Inferior parietal cortex (tissue), 1 donor: ENCODE results near the gene NUP85.
A peak's percentile ranks its signal among the peaks of the same experiment; 100 is the strongest.
"Not testable (repeated sequence)": the region's sequence is repeated elsewhere in the genome, so short reads cannot be mapped to it uniquely, and the experiment has no call there.

ENCODE experiments used
- DNase-seq: peaks from one replicate; pipeline ENCODE4 v3.0.0-alpha.2; 2016; ENCODE audit errors: extremely low spot score

Gene NUP85

DNA sequence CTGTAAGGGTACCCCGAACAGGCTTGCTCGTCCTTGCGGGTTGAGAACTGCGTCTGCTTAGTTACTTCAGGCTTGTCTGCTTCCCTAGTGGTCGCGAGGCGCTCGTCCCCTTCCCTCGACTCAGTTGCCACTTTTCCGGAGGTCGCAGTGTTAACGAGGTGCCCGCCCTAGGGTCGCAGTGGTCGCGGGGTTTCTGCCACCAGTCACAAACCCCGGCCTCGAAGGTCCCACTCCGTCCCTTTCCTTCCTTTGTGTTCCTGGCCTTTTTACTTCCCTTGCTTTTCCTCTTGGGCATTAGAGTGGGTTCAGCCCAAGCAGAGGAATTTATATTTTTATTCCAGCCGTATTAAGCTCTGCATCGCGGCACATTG, 299 bp downstream of the NUP85 start:
- DNase-seq: no peak

DNA sequence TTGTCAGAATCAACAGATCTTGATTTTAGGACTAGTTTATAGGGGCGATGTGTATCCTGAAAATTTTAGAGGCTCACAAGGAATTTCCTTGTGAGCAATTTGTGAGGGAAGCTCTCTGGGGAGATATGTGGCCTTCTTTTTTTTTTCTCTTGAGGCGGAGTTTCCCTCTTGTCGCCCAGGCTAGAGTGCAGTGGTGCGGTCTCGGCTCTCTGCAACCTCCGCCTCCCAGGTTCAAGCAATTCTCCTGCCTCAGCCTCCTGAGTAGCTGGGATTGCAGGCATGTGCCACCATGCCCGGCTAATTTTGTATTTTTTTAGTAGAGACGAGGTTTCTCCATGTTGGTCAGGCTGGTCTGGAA, 1.6 kb downstream of the NUP85 start:
- not testable (repeated sequence) for DNase-seq

DNA sequence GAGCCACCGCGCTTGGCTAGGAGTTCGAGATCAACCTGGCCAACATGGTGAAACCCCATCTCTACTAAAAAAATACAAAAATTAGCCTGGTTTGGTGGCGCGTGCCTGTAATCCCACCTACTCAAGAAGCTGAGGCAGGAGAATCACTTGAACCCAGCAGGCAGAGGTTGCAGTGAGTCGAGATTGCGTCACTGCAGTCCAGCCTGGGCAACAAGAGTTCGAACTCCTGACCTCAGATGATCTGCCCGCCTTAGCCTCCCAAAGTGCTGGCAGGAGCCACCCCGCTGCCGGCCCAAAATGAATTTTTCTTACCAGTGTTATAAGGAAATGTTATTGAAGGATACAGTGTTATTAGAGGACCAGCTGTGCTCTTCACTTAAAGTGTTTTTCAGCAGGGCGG, 2.3 kb downstream of the NUP85 start:
- DNase-seq: no peak

DNA sequence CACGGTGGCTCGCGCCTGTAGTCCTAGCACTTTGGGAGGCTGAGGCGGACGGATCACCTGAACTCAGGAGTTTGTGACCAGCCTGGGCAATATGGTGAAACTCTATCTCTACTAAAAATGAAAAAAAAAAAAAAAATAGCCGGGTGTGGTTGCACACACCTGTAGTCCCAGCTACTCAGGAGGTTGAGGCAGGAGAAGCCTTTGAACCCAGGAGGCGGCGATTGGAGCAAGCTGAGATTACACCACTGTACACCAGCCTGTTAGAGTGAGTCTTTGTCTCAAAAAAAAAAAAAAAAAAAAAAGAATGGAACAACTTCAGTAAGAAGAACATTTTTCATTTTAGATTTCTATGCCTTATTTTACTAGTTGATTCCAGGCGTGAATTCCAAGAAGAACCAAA, 2.7 kb downstream of the NUP85 start:
- no peak for DNase-seq

DNA sequence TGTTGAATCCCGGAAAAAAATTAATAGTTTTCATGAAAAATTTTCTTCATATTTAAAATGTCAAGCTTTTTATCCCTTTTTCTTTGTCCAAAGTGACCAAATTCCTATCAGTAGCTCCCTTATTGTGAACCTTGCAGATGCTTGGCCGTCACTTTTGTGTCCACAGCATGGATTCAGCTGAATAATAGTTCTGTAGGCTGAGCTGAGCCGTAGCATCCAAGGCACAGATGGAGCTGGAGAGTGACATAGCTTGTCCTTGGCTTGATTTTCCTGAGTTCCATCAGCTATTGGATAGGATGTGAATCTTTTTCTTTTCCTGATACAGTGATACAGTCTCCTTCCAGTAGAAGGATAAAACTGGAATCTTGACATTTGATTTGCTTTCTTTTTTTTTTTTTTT, 3.6 kb downstream of the NUP85 start:
- DNase-seq: no peak

DNA sequence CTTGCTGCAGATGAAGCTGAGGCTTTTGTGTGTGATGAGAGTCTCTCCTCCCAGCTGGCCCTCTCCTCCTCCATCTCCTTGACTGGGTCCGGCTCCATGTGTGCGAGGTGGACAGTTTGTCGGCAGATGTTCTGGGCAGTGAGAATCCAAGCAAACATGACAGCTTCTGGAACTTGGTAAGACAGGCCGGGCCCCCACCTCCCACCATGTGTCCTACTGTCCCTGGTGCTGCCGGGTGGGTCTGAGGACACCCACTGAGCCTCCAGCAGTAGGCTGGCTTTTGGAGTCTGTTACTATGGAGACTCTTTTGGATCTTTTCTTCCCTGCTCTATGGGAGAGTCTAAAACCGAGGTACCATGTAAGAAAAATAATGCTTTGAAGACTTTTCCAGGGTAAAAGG, 12.7 kb downstream of the NUP85 start:
- DNase-seq: no peak

DNA sequence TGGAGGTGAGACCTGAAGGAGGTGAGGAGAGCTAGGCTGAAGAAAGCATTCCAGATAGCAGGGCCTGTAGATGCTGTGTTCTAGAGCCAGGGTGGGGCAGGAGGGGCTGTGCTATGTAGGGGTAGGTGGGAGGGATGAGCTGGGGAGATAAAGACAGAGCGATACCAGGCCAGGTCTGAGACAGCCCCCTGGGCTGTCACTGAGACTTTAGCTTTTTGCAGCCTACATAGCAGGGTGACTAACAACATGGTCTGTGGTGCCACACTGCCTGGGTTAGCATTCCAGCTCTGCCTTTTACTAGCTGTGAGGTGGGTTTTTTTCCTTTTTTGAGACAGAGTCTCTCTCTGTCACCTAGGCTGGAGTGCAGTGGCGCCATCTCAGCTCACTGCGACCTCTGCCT, 14.3 kb downstream of the NUP85 start:
- DNase-seq: no peak

DNA sequence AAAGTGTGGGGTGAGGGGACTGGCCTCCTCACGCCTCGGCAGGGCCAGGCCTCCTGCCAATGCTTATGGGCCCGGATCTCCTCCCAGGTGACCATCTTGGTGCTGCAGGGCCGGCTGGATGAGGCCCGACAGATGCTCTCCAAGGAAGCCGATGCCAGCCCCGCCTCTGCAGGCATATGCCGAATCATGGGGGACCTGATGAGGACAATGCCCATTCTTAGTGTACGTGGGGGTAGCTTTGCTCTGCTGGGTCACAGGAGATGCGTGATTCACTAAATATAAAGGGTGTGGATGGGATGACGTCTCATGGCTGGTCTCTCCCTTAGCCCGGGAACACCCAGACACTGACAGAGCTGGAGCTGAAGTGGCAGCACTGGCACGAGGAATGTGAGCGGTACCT, 19.5 kb downstream of the NUP85 start:
- DNase-seq: no peak

DNA sequence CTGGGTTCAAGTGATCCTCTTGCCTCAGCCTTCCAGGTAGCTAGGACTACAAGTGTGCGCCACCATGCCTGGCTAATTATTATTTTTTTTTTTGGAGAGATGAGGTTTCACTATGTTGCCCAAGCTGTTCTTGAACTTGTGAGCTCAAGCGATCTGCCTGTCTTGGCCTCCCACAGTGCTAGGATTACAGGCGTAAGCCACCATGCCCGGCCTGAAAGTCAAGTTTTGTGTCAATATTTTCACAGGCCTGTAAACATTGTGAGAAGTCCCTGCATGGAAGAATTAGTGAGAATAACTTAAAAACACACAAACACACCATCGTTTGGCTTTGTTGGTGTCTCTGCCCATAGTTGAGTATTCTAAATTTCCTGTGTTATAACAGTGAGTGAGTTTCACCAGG, 22.2 kb downstream of the NUP85 start:
- no peak for DNase-seq

DNA sequence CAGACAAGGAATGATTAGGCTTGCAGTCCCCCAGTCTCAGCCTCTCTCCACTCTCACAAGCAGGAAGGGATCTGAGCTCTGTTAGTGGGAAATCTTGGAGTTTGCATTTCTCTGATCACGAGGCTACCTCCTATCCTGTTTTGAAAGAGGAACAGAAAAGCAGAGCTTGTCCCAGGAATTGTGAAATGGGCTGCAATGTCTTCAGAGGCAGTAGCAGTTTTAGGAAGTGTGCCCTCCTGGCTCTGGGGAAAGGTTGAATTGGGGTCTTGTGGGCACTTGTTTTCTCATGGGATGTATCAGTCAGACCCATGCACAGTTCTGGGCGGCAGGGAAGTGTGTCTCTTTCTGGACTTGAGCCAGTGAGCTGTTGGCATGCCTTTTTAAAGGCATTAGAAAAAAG, 22.8 kb downstream of the NUP85 start:
- DNase-seq: no peak

DNA sequence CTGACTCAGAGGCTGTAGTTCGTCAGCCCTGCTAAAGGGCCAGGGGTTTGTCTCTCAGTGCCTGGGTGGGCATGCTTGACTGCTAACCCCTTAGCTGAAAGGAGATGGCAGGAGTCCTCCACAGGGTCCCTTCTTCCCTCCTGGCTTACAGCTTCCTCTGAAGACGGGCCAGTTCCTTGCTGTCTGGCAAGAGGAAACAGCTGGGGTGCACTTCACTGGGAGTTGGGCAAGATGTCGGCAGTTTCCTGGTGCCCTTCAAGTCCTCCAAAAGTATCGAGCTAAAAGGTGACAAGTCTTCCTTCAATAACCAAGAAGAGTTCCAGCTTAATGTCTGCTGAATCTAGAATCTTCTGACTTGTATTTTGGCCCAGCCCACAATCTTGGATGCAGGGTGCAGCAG, 23.4 kb downstream of the NUP85 start:
- DNase-seq: no peak

DNA sequence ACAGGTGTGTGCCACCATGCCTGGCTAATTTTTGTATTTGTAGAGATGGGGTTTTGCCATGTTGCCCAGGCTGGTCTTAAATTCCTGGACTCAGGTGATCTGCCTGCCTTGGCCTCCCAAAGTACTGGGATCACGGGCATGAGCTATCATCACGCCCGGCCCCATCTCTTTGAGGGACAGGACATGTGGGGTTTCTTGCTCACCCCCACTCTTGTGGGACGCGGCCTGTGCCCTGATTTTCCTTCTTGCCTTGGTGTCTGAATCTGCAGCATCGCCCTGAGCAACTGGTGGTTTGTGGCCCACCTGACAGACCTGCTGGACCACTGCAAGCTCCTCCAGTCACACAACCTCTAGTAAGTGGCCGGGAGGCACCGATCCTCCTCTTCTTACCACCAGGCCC, 25.6 kb downstream of the NUP85 start:
- no peak for DNase-seq

DNA sequence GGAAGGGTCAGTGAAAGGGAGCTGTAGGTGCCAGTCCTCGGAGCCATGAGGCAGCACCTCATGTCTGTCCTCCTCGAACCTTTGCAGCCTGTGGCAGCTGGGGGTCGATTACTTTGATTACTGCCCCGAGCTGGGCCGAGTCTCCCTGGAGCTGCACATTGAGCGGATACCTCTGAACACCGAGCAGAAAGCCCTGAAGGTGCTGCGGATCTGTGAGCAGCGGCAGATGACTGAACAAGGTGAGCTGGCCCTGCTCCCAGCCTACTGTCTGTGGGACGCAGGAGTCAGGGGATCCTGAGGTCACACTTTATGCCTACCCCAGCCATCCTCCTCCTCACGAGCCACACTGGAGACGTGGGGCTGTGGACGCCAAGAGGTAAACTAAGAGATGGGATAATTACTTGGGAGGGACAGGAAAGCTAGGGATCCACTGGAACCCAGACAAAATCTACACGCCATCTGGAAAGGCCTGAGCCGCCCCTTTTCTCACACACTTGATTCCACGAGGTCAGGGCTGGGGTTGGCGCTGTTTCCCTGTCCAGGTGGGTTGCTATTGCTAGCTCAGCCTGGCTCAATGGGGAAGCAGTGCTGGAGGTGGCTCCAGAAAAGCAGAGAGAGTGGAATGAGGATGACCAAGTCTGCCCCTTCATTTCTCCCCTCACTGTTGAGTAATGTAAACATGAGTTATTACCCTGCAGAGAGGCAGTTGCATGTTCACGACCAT, 26.4 kb downstream of the NUP85 start:
- no peak for DNase-seq

DNA sequence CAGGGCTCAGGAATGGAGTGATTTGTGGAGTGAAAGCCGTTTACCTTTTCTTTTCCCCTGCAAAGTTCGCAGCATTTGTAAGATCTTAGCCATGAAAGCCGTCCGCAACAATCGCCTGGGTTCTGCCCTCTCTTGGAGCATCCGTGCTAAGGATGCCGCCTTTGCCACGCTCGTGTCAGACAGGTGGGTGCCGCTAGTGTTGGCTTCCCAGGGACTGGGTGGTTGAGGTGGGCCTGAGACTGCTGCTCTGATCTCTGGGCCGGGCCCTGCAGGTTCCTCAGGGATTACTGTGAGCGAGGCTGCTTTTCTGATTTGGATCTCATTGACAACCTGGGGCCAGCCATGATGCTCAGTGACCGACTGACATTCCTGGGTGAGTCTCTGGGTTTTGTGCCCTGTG, 27.3 kb downstream of the NUP85 start:
- no peak for DNase-seq

DNA sequence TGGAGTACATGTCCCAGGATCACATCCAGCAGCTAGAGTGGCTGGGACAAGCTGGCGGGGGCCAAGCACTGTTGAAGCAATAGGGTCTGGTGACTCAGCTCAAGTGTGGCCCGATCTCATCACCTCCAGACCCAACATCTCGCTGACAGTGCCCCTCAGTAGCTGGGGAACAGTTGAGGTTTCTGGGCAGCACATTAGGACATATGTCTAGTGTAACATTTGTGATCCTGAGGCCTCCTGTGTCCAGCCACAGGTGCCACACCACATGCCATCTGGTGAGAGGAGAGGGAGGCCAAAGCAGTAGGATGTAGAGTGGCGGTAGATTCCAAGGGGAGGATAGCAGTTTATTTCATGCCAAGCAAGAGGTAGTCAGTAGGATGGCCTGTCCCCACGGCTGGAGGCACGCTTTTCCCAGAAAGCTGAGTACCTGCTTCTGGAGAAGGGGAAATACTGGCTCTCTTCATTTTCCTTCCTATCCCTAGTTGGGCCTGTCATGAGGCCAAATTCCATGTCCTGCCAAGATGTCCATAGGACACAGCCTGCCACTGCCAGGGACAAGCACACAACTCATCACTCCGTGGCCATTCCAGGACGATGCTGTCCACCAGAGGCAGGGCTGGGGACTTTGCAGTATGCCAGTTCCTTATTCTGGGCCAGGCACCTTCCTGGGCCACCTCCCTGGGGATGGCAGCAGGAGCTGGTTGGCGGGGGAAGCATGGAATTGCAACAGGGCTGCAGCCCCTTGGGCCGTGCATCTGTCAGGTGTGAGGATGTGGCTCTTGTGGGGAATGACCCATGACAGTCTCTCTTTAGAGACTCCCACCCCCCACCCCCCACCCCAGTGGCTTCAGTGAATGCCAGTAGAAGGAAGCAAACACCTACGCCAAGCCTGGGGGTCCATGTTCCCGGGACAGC, 31.9 kb downstream of the NUP85 start:
- DNase-seq: no peak

DNA sequence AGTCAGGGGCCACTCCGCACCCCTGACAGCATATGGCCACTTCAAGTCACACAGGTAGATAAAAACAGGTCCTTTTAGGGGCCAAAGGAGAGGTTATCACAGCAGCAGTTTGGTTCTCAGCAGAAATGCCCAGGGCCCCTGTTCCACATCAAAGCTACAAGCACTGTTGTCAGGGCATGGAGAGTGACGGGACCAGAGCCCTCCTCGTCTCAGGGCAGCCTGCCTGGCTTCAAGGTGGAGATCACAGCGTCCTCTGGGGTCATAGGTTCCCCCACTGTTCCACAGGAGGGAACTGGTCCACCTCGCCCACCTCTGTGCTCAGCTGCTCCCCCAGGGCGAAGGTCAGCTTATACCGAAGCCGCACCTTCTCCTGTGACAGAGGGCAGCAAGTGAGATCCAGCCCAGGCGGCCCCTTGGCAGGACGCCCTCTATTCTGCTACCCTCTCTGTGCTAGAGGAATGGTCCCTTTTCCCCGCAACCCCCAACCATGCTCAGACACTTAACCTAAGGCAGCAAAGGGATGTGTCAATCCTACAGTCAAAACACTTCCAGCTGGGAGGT, 32.6 kb downstream of the NUP85 start:
- DNase-seq: no peak

DNA sequence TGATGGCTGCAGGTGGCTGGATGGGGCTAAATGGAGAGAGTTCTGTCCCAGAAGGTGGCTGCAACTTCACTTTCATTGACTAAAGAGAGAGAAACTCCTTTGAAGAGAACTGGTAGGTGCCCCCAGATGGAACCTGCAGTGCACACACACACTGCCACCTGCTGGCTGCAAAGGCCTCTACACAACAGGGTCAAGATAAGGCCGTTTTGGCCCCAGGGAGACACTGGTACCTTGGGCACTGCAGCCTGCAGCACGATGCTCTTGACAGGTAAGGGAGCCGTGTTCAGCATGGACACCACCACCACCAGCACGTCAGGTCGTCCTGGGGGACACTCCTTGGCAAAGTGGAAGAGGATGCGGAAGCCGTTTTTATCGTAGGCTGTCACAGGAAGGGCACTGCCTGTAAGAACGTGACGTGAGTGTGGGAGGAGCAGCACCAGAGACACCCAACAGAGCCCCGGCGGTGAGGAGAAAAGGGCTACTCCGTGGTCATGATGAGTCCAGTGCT, 33.3 kb downstream of the NUP85 start:
- DNase-seq: peak; percentile 66

DNA sequence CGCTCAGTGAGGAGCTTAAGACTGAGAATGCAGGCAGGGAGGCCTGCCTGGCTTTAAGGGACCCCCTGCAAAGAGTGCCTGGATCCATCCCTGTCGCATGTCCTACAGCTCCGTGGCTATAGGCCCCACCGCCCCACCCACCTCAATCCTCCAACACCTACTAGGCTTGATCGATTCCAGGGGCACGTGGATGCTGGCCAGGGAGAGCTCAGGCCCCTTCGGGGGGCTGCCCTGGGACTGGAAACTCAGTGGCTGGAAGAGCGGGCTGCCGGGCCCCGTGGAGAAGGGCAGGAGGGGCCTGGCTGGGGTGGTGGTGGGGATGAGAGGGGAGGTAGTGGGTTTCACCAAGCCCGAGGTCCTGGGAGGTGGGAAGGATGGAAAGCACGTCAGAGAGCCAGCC, 33.7 kb downstream of the NUP85 start:
- DNase-seq: no peak

DNA sequence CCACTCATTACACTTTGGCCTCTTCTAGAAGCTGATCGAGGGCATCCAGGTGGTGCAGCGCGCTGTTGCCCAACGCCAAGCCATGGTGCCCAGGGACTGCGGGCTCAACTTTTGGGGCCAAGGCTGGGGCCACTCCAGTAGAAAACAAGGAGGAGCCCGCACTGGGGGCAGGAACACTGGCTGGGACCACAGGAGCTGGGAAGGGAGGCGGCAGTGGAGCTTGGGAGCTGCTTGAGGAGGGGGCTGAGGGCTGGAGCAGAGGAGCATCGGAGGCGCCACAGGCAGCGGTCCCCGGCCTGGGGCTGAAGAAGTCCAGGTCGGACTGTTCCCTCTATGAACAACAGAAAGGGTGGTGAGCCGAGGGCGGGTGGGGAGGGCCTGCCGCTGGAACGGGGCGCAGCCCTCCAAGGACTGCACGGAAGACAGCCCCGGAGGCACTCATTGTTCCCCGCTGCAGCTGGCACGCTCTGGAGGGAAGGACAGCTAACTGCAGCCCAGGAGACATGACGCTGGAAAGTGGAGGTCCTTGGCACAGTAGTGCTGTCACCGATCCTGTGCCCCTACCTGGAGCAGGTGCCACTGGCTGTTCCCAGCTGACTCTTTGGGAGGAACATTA, 34.4 kb downstream of the NUP85 start:
- DNase-seq: no peak

DNA sequence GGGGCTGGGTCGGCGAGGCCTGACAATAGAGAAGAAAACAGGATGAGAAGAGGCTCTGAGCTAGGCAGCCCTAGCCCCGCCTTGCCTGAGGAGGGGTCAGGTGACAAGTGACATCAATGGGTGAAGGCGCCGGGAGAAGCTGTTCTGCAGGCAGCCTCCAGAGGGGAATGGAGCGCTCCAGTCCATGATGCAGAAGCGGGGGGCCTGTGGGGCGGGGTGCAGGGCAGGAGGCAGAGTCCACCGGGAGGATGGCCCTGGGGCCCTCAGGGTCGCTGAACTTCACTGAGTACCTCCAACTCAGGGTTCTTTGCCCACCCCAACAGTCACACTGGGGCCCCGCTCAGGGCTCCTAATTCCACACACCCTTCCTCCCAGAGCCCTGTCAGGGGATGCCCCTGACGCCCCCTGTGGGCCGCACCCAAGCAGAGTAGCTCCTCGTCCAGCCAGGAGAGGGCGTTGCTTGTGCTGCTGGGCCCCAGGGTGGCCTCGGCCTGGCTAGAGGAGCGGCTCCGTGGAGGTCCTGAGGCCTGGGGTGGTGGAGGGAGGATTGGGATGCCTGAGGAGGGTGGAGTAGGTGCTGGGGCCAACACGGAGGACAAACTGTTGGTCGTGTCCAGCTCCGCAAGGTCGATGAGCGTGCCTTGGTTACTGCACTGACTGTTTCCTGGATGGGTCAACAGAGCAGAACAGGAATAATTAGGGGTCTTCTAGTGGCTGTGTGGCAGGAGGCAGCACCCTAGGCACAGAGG, 35.1 kb downstream of the NUP85 start:
- no peak for DNase-seq

DNA sequence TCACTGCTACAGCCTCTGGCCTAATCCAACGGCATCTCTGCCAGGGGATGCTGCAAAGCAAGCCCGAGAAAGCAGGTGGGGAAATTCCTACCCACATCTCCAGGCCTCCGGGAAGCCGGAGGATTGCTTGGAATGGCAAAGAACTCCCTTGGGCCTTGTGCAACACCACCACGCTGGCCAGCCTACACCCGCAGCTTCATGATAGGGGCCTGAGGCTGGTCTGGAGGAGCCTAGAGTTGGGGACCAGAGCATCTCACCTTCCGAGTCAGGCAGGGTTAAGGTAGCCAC, 35.6 kb downstream of the NUP85 start:
- no peak for DNase-seq

DNA sequence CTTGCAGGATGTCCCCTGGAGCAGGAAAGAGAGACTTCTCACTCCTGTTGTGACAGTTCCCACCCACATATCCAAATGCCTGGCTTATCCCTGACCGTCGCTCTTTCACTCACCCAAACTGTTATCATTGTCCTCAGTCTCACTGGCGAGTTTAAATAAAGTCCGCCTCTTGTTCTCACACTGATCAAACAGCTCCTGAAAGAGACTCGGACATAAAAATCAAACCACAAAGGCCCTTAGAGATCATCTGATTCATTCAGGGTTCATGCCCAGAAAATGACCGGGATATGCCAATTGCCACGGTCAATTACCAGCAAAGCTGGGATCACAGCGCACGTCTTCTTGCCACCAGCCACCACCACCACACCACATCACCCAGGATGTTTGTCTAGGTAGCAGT, 36.0 kb downstream of the NUP85 start:
- DNase-seq: no peak
